ENCODE results near the gene TSPAN4. TPM values are rescaled to one million over a fixed set of nuclear protein-coding genes. Genes with fewer than 3 reads are reported as not detected.
A peak's percentile ranks its signal among the peaks of the same experiment; 100 is the strongest.

The TSPAN4 gene
- total and polyA plus RNA-seq, 9 of the 15 experiments (the other 6 are each of a cell fraction or from before 2014, with no cell fraction given) = 0.07 to 31.0 (median 15.7) TPM

- no peak for TF ChIP-seq MCM5 (IDR thresholded peaks at IDR 0.05; ENCODE audit: low read depth)
- 0 out of 2 replicates have a peak, but pooled peaks have one; percentile 24 for TF ChIP-seq ZNF740 (CRISPR knock-in tag; IDR thresholded peaks at IDR 0.05)
- no peak for TF ChIP-seq ZNF740 (tag; IDR thresholded peaks at IDR 0.05)
- TF ChIP-seq IRF1 (CRISPR knock-in tag; IDR thresholded peaks at IDR 0.05; ENCODE audit: borderline replicate concordance) = no peak
- peak; percentile 100 for TF ChIP-seq ZFX (CRISPR knock-in tag; IDR thresholded peaks at IDR 0.05)
- TF ChIP-seq SIRT6 (IDR thresholded peaks at IDR 0.05; ENCODE audit: low read depth, low read length) = no peak
- peak; percentile 36; the same call in 1 of the 2 replicates for TF ChIP-seq JUNB (CRISPR knock-in tag; conservative IDR thresholded peaks at IDR 0.05)
- TF ChIP-seq STAT6 (CRISPR knock-in tag; IDR thresholded peaks at IDR 0.05) = peak; percentile 12; the same call in 1 of the 2 replicates
- TF ChIP-seq ZBTB43 (CRISPR knock-in tag; IDR thresholded peaks at IDR 0.05) = 0 out of 2 replicates have a peak, but pooled peaks have one; percentile 40
- peak; percentile 33; the same call in 1 of the 2 replicates for TF ChIP-seq TCF3 (CRISPR knock-in tag; IDR thresholded peaks at IDR 0.05)
- peak in 1 of 2 experiments; percentile 75; a peak in 1 of 4 replicates for TF ChIP-seq KDM1A (IDR thresholded peaks at IDR 0.05)
- no peak for TF ChIP-seq ARHGAP35 (IDR thresholded peaks at IDR 0.05; ENCODE audit: partially characterized antibody)
- no peak for TF ChIP-seq ZNF445 (CRISPR knock-in tag; IDR thresholded peaks at IDR 0.05; ENCODE audit: low read depth)
- TF ChIP-seq ETS1 (conservative IDR thresholded peaks at IDR 0.05; ENCODE audit: control insufficient read depth, low read depth, low read length) = peak; percentile 98
- no peak; the same call in 1 of the 2 replicates for TF ChIP-seq MAFK (IDR thresholded peaks at IDR 0.05; ENCODE audit: low read length)
- peak; percentile 63 for TF ChIP-seq HDAC2 (IDR thresholded peaks at IDR 0.05)
- TF ChIP-seq ZNF232 (CRISPR knock-in tag; IDR thresholded peaks at IDR 0.05) = 0 out of 2 replicates have a peak, but pooled peaks have one; percentile 8
- no peak for TF ChIP-seq CHD4 (IDR thresholded peaks at IDR 0.05; ENCODE audit: insufficient read depth, insufficient replicate concordance, low read depth, low read length, poor library complexity, severe bottlenecking)
- TF ChIP-seq LARP7 (IDR thresholded peaks at IDR 0.05) = peak; percentile 80; the same call in 1 of the 2 replicates
- TF ChIP-seq ZNF780A (CRISPR knock-in tag; IDR thresholded peaks at IDR 0.05) = no peak
- TF ChIP-seq DMBX1 (CRISPR knock-in tag; IDR thresholded peaks at IDR 0.05; ENCODE audit: borderline replicate concordance) = peak; percentile 46; the same call in 1 of the 2 replicates
Observed at GRCh38 chr11:809287-810039, 33.2 kb upstream of the TSPAN4 start, which contains the start of gene RPLP2 (continued).

Measured in K562 (cell line).